WTC11 (cell line): ENCODE measurements around the gene DOK1. TPM values are rescaled to one million over a fixed set of nuclear protein-coding genes. Genes with fewer than 3 reads are reported as not detected.

Experiments
- ATAC-seq: fragments of 200-7000 bp; cut with Tn5 transposase; 2 replicates; pipeline ENCODE4 v1.10.0; 2021; ENCODE audit warnings: mild to moderate bottlenecking, moderate library complexity
- CTCF ChIA-PET: fragments of 300-600 bp; sonication (Branson Sonifier 250); formaldehyde crosslinking; loops from one replicate; lab custom pipeline; 2021; ENCODE audit warnings: antibody characterized with exemption; lab: Charles Lee
- POLR2A ChIA-PET: fragments of 350-600 bp; sonication (Branson Sonifier 250); formaldehyde crosslinking; loops from one replicate; lab custom pipeline; 2021; ENCODE audit warnings: antibody characterized with exemption; lab: Charles Lee
- DNase-seq: peaks from one replicate; pipeline ENCODE4 v3.0.0; 2021; ENCODE audit warnings: low spot score
- H3K27ac Mint-ChIP-seq: 2 replicates; pipeline ENCODE4 v1.8.0; 2021; ENCODE audit warnings: mixed read lengths
- H3K27me3 Mint-ChIP-seq: 2 replicates; pipeline ENCODE4 v1.8.0; 2021; ENCODE audit warnings: low read depth, mild to moderate bottlenecking, moderate library complexity, mixed read lengths
- H3K36me3 Mint-ChIP-seq: 2 replicates; pipeline ENCODE4 v1.8.0; 2021; ENCODE audit warnings: mixed read lengths
- H3K4me1 Mint-ChIP-seq: 2 replicates; pipeline ENCODE4 v1.8.0; 2022; ENCODE audit warnings: mixed read lengths
- H3K4me3 Mint-ChIP-seq: 2 replicates; pipeline ENCODE4 v1.8.0; 2021; ENCODE audit warnings: mild to moderate bottlenecking, moderate library complexity, mixed read lengths
- H3K9me3 Mint-ChIP-seq: 2 replicates; pipeline ENCODE4 v1.8.0; 2021; ENCODE audit warnings: mixed read lengths
- E2F5 ChIP-seq: sonication (generic); formaldehyde crosslinking; IDR thresholded peaks from 2 replicates; pipeline ENCODE4 v1.8.1; 2022; ENCODE audit warnings: mild to moderate bottlenecking, moderate library complexity, missing genetic modification reagents
- KAT7 ChIP-seq: sonication (generic); formaldehyde crosslinking; IDR thresholded peaks from 2 replicates; pipeline ENCODE4 v1.8.1; 2023; ENCODE audit warnings: missing genetic modification reagents, mild to moderate bottlenecking, borderline replicate concordance
- MXD4 ChIP-seq: fragments of 250-450 bp; sonication (Bioruptor Pico); IDR thresholded peaks from 2 replicates; pipeline ENCODE4 v1.8.0; 2021; ENCODE audit warnings: mild to moderate bottlenecking, moderate library complexity, borderline replicate concordance
- NFATC4 ChIP-seq: fragments of 250-450 bp; sonication (Bioruptor Pico); IDR thresholded peaks from 2 replicates; pipeline ENCODE4 v1.9.0; 2021; ENCODE audit warnings: mild to moderate bottlenecking
- PRRX2 ChIP-seq: fragments of 250-450 bp; sonication (Bioruptor Pico); IDR thresholded peaks from 2 replicates; pipeline ENCODE4 v1.8.0; 2021; ENCODE audit warnings: mild to moderate bottlenecking
- SMAD4 ChIP-seq: sonication (generic); formaldehyde crosslinking; IDR thresholded peaks from 2 replicates; pipeline ENCODE4 v1.8.0; 2022; ENCODE audit warnings: mild to moderate bottlenecking, missing genetic modification reagents
- ZBTB21 ChIP-seq: sonication (generic); formaldehyde crosslinking; IDR thresholded peaks from 2 replicates; pipeline ENCODE4 v1.8.1; 2023; ENCODE audit warnings: mild to moderate bottlenecking, missing genetic modification reagents, borderline replicate concordance
- ZNF121 ChIP-seq: sonication (generic); formaldehyde crosslinking; IDR thresholded peaks from 2 replicates; pipeline ENCODE4 v1.8.0; 2023; ENCODE audit warnings: missing genetic modification reagents
- ZNF138 ChIP-seq: sonication (generic); formaldehyde crosslinking; conservative IDR thresholded peaks from 2 replicates; pipeline ENCODE4 v1.8.1; 2022; ENCODE audit warnings: mild to moderate bottlenecking, moderate library complexity, missing genetic modification reagents
- ZNF263 ChIP-seq: sonication (generic); formaldehyde crosslinking; IDR thresholded peaks from 2 replicates; pipeline ENCODE4 v1.8.1; 2022; ENCODE audit warnings: low read depth, mild to moderate bottlenecking, moderate library complexity, missing genetic modification reagents
- total RNA-seq: library from RNA; stranded (reverse); gene quantifications from 3 replicates; pipeline ENCODE4 v1.2.3, GENCODE V29; 2021
- TF ChIP-seq, protein P1 (sequence below): sonication (generic); formaldehyde crosslinking; IDR thresholded peaks from 2 replicates; pipeline ENCODE4 v1.8.1; 2023; ENCODE audit warnings: mild to moderate bottlenecking, missing genetic modification reagents, moderate library complexity
- TF ChIP-seq, protein P2 (sequence below): sonication (generic); formaldehyde crosslinking; IDR thresholded peaks from 2 replicates; pipeline ENCODE4 v1.8.1; 2022; ENCODE audit warnings: mild to moderate bottlenecking, missing genetic modification reagents, moderate library complexity, borderline replicate concordance
- TF ChIP-seq, protein P3 (sequence below): sonication (generic); formaldehyde crosslinking; IDR thresholded peaks from 2 replicates; pipeline ENCODE4 v1.8.1; 2022; ENCODE audit warnings: low read depth, mild to moderate bottlenecking, moderate library complexity, missing genetic modification reagents, borderline replicate concordance
- TF ChIP-seq, protein P4 (sequence below): sonication (generic); formaldehyde crosslinking; IDR thresholded peaks from 2 replicates; pipeline ENCODE4 v1.8.1; 2023; ENCODE audit warnings: mild to moderate bottlenecking, missing genetic modification reagents
- TF ChIP-seq, protein P5 (sequence below): fragments of 200-600 bp; IDR thresholded peaks from 2 replicates; pipeline ENCODE4 v1.8.0; 2022; ENCODE audit warnings: antibody characterized with exemption

Gene DOK1
- total RNA-seq, 1 experiment from 2014 or later, result 15.9 TPM

DNA sequence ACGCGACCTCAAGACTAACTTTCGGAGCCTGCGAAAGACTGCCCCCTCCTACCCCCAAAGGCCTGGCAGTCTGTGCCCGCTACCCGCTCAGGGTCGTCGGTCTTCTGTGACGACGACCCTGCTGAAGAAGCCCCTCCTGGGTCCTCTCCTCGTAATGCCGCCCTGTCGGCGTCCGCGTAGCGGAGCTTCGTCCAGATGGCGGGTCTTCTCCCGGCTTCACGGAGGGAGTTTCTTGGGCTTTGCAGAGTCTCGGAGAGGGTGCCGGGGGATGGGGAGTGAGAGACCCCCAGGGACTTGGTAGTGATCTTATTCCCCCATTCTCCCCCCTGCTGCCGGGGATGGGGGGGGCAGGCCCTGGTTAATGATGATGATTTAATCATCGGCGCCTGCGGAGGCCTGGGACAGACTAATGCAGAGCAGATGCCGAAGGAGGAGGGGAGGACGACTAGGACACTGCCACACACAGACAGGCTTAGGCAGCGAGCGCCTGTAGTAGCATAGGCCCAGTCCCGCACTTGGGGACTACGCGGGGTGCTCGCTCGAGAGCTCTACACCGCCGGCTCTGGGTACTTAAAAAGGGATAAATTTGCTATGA is 46.5 kb upstream of the DOK1 start (continued):
- TF ChIP-seq ZNF138 (CRISPR knock-in tag), result no peak

DNA sequence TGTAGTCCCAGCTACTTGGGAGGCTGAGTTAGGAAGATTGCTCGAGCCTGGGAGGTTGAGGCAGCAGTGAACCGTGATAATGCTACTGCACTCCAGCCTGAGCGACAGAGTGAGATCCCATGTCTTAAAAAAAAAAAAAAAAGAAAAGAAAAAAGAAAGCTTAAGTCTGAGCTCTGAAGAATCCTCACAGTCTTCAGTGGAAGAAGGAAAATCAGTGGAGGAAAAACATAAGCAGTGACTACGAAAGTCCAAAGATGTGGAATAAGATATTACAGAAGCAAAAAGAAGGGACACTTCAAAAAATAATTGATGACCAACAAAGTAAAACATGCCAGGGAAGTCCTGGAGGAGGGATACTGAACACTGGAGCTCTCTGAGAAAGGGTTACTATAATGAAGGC is 44.2 kb upstream of the DOK1 start:
- CTCF ChIA-PET, result interaction anchor here (0.6 to 1.2 kb wide), 5 partner anchors 9 to 371 kb away, joined by 3 to 6 read pairs (median 4); partner anchors contain the start of genes CCDC142 and TTC31

DNA sequence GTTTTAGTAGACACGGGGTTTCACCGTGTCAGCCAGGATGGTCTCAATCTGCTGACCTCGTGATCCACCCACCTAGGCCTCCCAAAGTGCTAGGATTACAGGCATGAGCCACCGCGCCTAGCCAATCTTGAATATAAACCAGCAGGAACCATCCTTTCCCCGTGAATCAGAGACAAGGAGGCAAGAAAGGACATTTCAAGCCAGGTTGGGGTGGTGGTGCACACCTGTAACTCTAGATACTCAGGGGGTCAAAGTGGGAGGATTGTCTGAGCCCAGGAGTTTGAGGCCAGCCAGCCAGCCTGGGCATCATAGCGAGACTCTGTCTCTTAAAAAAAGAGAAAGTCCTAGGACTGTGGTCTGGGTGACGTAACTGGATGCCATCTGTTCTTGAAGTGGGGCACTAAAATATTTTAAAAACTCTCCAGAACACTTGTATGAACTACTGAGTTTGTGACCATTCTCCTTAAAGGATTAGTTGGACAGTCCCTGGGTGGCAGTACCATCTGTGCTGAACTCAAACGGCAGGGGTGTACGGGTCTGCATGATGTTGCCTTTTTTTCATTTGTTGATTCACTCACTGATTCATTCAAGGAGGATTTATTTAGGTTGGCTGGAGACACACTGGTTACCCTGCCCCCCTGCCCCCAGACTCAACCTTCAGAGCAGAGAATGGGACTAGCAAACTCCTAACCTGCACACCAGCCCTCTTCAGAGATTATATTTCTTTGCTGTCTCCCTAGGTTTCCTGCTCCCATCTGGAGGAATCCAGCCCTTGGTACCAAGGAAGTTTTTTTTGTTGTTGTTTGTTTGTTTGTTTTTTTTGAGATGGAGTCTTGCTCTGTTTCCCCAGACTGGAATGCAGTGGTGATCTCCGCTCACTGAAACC is 43.2 kb upstream of the DOK1 start:
- Mint-ChIP-seq H3K4me1 (peaks cover 30% of the 10 kb centered on the region), H3K4me3 (no peak overlapping the region), H3K9me3 (peaks cover 1% of the 10 kb centered on the region; the same call in 1 of the 2 replicates), H3K27me3 (peaks cover 95% of the 10 kb centered on the region), H3K36me3 (peaks cover 6% of the 10 kb centered on the region), H3K27ac (no peak overlapping the region)
- TF ChIP-seq ZNF263 (CRISPR knock-in tag) (no peak), E2F5 (CRISPR knock-in tag) (no peak), ZNF121 (CRISPR knock-in tag) (no peak), ZBTB21 (no peak), SMAD4 (no peak), NFATC4 (CRISPR knock-in tag) (no peak), MXD4 (no peak)
- TF ChIP-seq, protein P1, sequence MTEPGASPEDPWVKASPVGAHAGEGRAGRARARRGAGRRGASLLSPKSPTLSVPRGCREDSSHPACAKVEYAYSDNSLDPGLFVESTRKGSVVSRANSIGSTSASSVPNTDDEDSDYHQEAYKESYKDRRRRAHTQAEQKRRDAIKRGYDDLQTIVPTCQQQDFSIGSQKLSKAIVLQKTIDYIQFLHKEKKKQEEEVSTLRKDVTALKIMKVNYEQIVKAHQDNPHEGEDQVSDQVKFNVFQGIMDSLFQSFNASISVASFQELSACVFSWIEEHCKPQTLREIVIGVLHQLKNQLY (CRISPR knock-in tag), result no peak
- TF ChIP-seq, protein P2, sequence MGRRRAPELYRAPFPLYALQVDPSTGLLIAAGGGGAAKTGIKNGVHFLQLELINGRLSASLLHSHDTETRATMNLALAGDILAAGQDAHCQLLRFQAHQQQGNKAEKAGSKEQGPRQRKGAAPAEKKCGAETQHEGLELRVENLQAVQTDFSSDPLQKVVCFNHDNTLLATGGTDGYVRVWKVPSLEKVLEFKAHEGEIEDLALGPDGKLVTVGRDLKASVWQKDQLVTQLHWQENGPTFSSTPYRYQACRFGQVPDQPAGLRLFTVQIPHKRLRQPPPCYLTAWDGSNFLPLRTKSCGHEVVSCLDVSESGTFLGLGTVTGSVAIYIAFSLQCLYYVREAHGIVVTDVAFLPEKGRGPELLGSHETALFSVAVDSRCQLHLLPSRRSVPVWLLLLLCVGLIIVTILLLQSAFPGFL (CRISPR knock-in tag), result no peak
- TF ChIP-seq, protein P3, sequence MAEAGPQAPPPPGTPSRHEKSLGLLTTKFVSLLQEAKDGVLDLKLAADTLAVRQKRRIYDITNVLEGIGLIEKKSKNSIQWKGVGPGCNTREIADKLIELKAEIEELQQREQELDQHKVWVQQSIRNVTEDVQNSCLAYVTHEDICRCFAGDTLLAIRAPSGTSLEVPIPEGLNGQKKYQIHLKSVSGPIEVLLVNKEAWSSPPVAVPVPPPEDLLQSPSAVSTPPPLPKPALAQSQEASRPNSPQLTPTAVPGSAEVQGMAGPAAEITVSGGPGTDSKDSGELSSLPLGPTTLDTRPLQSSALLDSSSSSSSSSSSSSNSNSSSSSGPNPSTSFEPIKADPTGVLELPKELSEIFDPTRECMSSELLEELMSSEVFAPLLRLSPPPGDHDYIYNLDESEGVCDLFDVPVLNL (CRISPR knock-in tag), result no peak
- TF ChIP-seq, protein P4, sequence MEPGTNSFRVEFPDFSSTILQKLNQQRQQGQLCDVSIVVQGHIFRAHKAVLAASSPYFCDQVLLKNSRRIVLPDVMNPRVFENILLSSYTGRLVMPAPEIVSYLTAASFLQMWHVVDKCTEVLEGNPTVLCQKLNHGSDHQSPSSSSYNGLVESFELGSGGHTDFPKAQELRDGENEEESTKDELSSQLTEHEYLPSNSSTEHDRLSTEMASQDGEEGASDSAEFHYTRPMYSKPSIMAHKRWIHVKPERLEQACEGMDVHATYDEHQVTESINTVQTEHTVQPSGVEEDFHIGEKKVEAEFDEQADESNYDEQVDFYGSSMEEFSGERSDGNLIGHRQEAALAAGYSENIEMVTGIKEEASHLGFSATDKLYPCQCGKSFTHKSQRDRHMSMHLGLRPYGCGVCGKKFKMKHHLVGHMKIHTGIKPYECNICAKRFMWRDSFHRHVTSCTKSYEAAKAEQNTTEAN (CRISPR knock-in tag), result no peak
- ChIA-PET CTCF (interaction anchor here (0.8 to 1.2 kb wide), 3 partner anchors 10 to 76 kb away, joined by 3 to 6 read pairs (median 4); no protein-coding TSS in a partner anchor), POLR2A (interaction anchor here (0.7 kb wide), 2 partner anchors 10 to 29 kb away, joined by 5 to 6 read pairs; no protein-coding TSS in a partner anchor)
- DNase-seq (no peak), ATAC-seq (no peak)

More for the DNA sequence above, 44.2 kb upstream of the DOK1 start:
- Mint-ChIP-seq H3K9me3 (no peaks in the 10 kb centered on the region), H3K27me3 (peaks cover 91% of the 10 kb centered on the region), H3K27ac (no peak overlapping the region), H3K36me3 (peaks cover 11% of the 10 kb centered on the region), H3K4me1 (peaks cover 27% of the 10 kb centered on the region), H3K4me3 (no peak overlapping the region)
- POLR2A ChIA-PET, result no interaction called here
- no peak for ATAC-seq
- TF ChIP-seq, protein P5, sequence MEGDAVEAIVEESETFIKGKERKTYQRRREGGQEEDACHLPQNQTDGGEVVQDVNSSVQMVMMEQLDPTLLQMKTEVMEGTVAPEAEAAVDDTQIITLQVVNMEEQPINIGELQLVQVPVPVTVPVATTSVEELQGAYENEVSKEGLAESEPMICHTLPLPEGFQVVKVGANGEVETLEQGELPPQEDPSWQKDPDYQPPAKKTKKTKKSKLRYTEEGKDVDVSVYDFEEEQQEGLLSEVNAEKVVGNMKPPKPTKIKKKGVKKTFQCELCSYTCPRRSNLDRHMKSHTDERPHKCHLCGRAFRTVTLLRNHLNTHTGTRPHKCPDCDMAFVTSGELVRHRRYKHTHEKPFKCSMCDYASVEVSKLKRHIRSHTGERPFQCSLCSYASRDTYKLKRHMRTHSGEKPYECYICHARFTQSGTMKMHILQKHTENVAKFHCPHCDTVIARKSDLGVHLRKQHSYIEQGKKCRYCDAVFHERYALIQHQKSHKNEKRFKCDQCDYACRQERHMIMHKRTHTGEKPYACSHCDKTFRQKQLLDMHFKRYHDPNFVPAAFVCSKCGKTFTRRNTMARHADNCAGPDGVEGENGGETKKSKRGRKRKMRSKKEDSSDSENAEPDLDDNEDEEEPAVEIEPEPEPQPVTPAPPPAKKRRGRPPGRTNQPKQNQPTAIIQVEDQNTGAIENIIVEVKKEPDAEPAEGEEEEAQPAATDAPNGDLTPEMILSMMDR, result no peak
- no peak for TF ChIP-seq E2F5 (CRISPR knock-in tag)
- no peak for TF ChIP-seq KAT7 (CRISPR knock-in tag)
- no peak for TF ChIP-seq PRRX2 (CRISPR knock-in tag)
- TF ChIP-seq, all 79 proteins: peak for 0
- DNase-seq, result no peak
